HepG2 (cell line): ENCODE measurements around the gene PARK7. TPM values are rescaled to one million over a fixed set of nuclear protein-coding genes. Genes with fewer than 3 reads are reported as not detected.

ENCODE experiments used
- AGO2 ChIP-seq: fragments of 200-400 bp; formaldehyde crosslinking; optimal IDR thresholded peaks from 2 replicates; pipeline ENCODE3; 2017; ENCODE audit warnings: mild to moderate bottlenecking, low read depth, low read length, moderate library complexity
- CREB1 ChIP-seq, 2 experiments: fragments of 450-650 bp in 1 of 2; IDR thresholded peaks; 2 replicates each; pipeline ENCODE4 v1.6.1; 2016 to 2017; ENCODE audit warnings: control low read depth in 1 of 2, mild to moderate bottlenecking in 1 of 2, missing compliant biosample characterization in 1 of 2, missing genetic modification characterization in 1 of 2
- FOSL2 ChIP-seq: sonication (generic); formaldehyde crosslinking; IDR thresholded peaks from 2 replicates; pipeline ENCODE4 v1.4.0; 2020; ENCODE audit warnings: missing genetic modification reagents
- HES4 ChIP-seq: sonication (generic); formaldehyde crosslinking; IDR thresholded peaks from 2 replicates; pipeline ENCODE4 v1.9.0; 2021; ENCODE audit warnings: mild to moderate bottlenecking, missing genetic modification reagents, borderline replicate concordance
- LBX2 ChIP-seq: sonication (generic); formaldehyde crosslinking; IDR thresholded peaks from 2 replicates; pipeline ENCODE4 v1.5.0; 2020; ENCODE audit warnings: missing genetic modification reagents, mild to moderate bottlenecking, borderline replicate concordance
- MAFK ChIP-seq, 2 experiments: IDR thresholded peaks in 1 of 2; conservative IDR thresholded peaks in 1 of 2; 2 replicates each; pipeline ENCODE4 v1.6.1; 2011; ENCODE audit warnings: improper control_type of control experiment in 2 of 2, low read length in 2 of 2
- MNT ChIP-seq: fragments of 450-650 bp; IDR thresholded peaks from 2 replicates; pipeline ENCODE4 v1.6.1; 2016
- PRDM15 ChIP-seq: sonication (generic); formaldehyde crosslinking; IDR thresholded peaks from 2 replicates; pipeline ENCODE4 v1.4.0; 2020; ENCODE audit warnings: missing genetic modification reagents
- RAD51 ChIP-seq: fragments of 450-650 bp; IDR thresholded peaks from 2 replicates; pipeline ENCODE4 v1.6.1; 2016; ENCODE audit warnings: borderline replicate concordance
- ZNF563 ChIP-seq: sonication (generic); formaldehyde crosslinking; IDR thresholded peaks from 2 replicates; pipeline ENCODE4 v1.8.0; 2022; ENCODE audit warnings: mild to moderate bottlenecking, moderate library complexity, missing genetic modification reagents
- polyA plus RNA-seq, 8 experiments: library from polyadenylated mRNA; depleted of rRNA in 3 of 8; stranded (reverse) in 7 of 8; unstranded in 1 of 8; fragments of >200 nt; fragmentation: Illumina TruSeq in 4 of 8; extraction: Trizol in 4 of 8; gene quantifications; 2 replicates each; pipeline versions ENCODE4 v1.2.1 to v1.2.3, GENCODE V29; 2011 to 2016; ENCODE audit warnings: low read depth in 4 of 8, missing spikeins in 1 of 8, mixed read lengths in 1 of 8; ENCODE audit not compliant: insufficient read depth in 1 of 8
- total RNA-seq, 5 experiments: library from RNA; depleted of rRNA; stranded (reverse); fragments of >200 nt; fragmentation: Illumina TruSeq; extraction: Trizol; gene quantifications; 2 replicates each; pipeline ENCODE4 v1.2.3, GENCODE V29; 2016; ENCODE audit warnings: low read depth in 1 of 5

PARK7 gene
- total and polyA plus RNA-seq, 2 of the 13 experiments (the other 11 are each of a cell fraction or from before 2014, with no cell fraction given), result 212 to 296 TPM

GRCh38 chr1:8004803-8005573, 43.5 kb downstream of the PARK7 start (continued):
- TF ChIP-seq MNT (0 out of 2 replicates have a peak, but pooled peaks have one; percentile 14), CREB1 (IDR thresholded peaks at IDR 0.05) (no peak), CREB1 (CRISPR knock-in tag; IDR thresholded peaks at IDR 0.05) (peak; percentile 51), ZNF563 (CRISPR knock-in tag) (no peak), FOSL2 (CRISPR knock-in tag) (peak; percentile 63), PRDM15 (CRISPR knock-in tag) (0 out of 2 replicates have a peak, but pooled peaks have one; percentile 44), RAD51 (no peak), LBX2 (no peak), HES4 (CRISPR knock-in tag) (no peak), MAFK (conservative IDR thresholded peaks at IDR 0.05 in 1 of 2, IDR thresholded peaks at IDR 0.05 in 1 of 2; ENCODE audit: low read length in 2 of 2) (peak in 1 of 2 experiments; percentile 5; a peak in 1 of 4 replicates), AGO2 (peak; percentile 56)
